A673 (cell line): ENCODE results near the gene SSB. TPM values are rescaled to one million over a fixed set of nuclear protein-coding genes. Genes with fewer than 3 reads are reported as not detected.

ENCODE experiments used
- BruUV-seq: library from RNA; stranded (reverse); fragments of 400-500 nt; replicated peaks from 2 replicates; lab custom pipeline; 2021; lab: Mats Ljungman, UMichigan
- CTCF ChIA-PET: fragments of 300-600 bp; sonication (Branson Sonifier 250); formaldehyde crosslinking; loops from one replicate; lab custom pipeline; 2022; ENCODE audit warnings: antibody characterized with exemption; lab: Charles Lee
- POLR2A ChIA-PET: fragments of 300-600 bp; sonication (Branson Sonifier 250); formaldehyde crosslinking; loops from one replicate; lab custom pipeline; 2022; ENCODE audit warnings: antibody characterized with exemption; ENCODE audit not compliant: low non-redundant PET; lab: Charles Lee
- DNase-seq: peaks from one replicate; pipeline ENCODE4 v3.0.0-alpha.2; 2015; ENCODE audit warnings: low spot score
- H3K27ac ChIP-seq: fragments of 200-600 bp; sonication (generic); 2 replicates; pipeline ENCODE4 v1.5.1; 2016; ENCODE audit warnings: mixed run types, low read depth, mild to moderate bottlenecking, mixed read lengths, antibody characterized with exemption, low read length; ENCODE audit not compliant: poor library complexity, severe bottlenecking
- H3K27me3 ChIP-seq: fragments of 200-600 bp; sonication (generic); replicated peaks from 2 replicates; pipeline ENCODE4 v1.6.1; 2017; ENCODE audit warnings: mixed run types, low read depth, mild to moderate bottlenecking, mixed read lengths, antibody characterized with exemption, low read length; ENCODE audit not compliant: insufficient read depth, poor library complexity
- H3K36me3 ChIP-seq: fragments of 200-600 bp; sonication (generic); 2 replicates; pipeline ENCODE4 v1.6.1; 2016; ENCODE audit warnings: mixed run types, mild to moderate bottlenecking, mixed read lengths, antibody characterized with exemption, low read length; ENCODE audit not compliant: insufficient read depth, poor library complexity, severe bottlenecking
- H3K4me1 ChIP-seq: fragments of 200-600 bp; sonication (generic); 2 replicates; pipeline ENCODE4 v1.6.1; 2017; ENCODE audit warnings: mixed run types, mild to moderate bottlenecking, mixed read lengths, antibody characterized with exemption, low read length; ENCODE audit not compliant: insufficient read depth, poor library complexity, severe bottlenecking
- H3K4me3 ChIP-seq: fragments of 200-600 bp; sonication (generic); 2 replicates; pipeline ENCODE4 v1.5.1; 2016; ENCODE audit warnings: low read depth, mixed run types, mild to moderate bottlenecking, mixed read lengths, low read length; ENCODE audit not compliant: poor library complexity, severe bottlenecking
- H3K9me3 ChIP-seq: fragments of 200-600 bp; sonication (generic); 2 replicates; pipeline ENCODE4 v1.6.1; 2016; ENCODE audit warnings: mixed run types, low read depth, mild to moderate bottlenecking, mixed read lengths, antibody characterized with exemption, low read length; ENCODE audit not compliant: poor library complexity, severe bottlenecking
- CTCF ChIP-seq: fragments of 300-800, 200-600 bp; sonication (generic); conservative IDR thresholded peaks from 2 replicates; pipeline ENCODE4 v1.5.1; 2017; ENCODE audit warnings: low read depth, mild to moderate bottlenecking, antibody characterized with exemption, low read length, moderate library complexity, mixed read lengths
- EZH2 ChIP-seq: fragments of 200-600 bp; sonication (generic); IDR thresholded peaks from 2 replicates; pipeline ENCODE4 v1.6.1; 2017; ENCODE audit warnings: borderline replicate concordance, low read depth, mild to moderate bottlenecking, mixed read lengths, antibody characterized with exemption, low read length; ENCODE audit not compliant: poor library complexity, severe bottlenecking
- intact Hi-C: fragments of 100-400 bp; cut with micrococcal nuclease; formaldehyde crosslinking; loops from one replicate; pipeline ENCODE4 v1.10.0; 2022; ENCODE audit not compliant: unreplicated experiment
- total RNA-seq: library from RNA; stranded (reverse); gene quantifications from 2 replicates; pipeline ENCODE4 v1.2.3, GENCODE V29; 2021

The SSB gene
- total RNA-seq, 1 experiment from 2014 or later, result 231 TPM

GRCh38 chr2:169828141-169828811 is 29.6 kb downstream of the SSB start:
- H3K9me3 ChIP-seq, result no peaks in the 10 kb centered on the region
- BruUV-seq, result no TSS peak
- CTCF ChIA-PET, result interaction anchor here (0.5 to 0.8 kb wide), 2 partner anchors 43 to 49 kb away, joined by 3 to 4 read pairs; no protein-coding TSS in a partner anchor
- H3K36me3 ChIP-seq, result no peaks in the 10 kb centered on the region
- DNase-seq, result peak; percentile 70
- H3K27me3 ChIP-seq, result no peaks in the 10 kb centered on the region
- peaks cover 15% of the 10 kb centered on the region for H3K4me1 ChIP-seq
- intact Hi-C loops, result loop anchor here (5.0 kb wide), 1 partner anchor 49 kb away; no protein-coding TSS in a partner anchor
- POLR2A ChIA-PET, result no interaction called here
- peak overlapping the region; percentile 73 for H3K27ac ChIP-seq
- peak overlapping the region; percentile 94 for H3K4me3 ChIP-seq
- TF ChIP-seq EZH2 (no peak), CTCF (no peak)

GRCh38 chr2:169834401-169834800 is 35.7 kb downstream of the SSB start:
- H3K4me3 ChIP-seq, result no peak overlapping the region
- no peaks in the 10 kb centered on the region for H3K4me1 ChIP-seq
- H3K36me3 ChIP-seq, result no peaks in the 10 kb centered on the region
- CTCF ChIA-PET, result no interaction called here
- no peaks in the 10 kb centered on the region for H3K27me3 ChIP-seq
- intact Hi-C loops, result no loop called here
- no peak for DNase-seq
- no peaks in the 10 kb centered on the region for H3K9me3 ChIP-seq
- no peak for TF ChIP-seq EZH2
- no peak for TF ChIP-seq CTCF
- H3K27ac ChIP-seq, result no peak overlapping the region
- no TSS peak for BruUV-seq
- POLR2A ChIA-PET, result no interaction called here

GRCh38 chr2:169838743-169839489 is 40.2 kb downstream of the SSB start:
- no TSS peak for BruUV-seq
- no peak for TF ChIP-seq EZH2
- TF ChIP-seq CTCF, result no peak
- intact Hi-C loops, result no loop called here
- Histone ChIP-seq H3K27ac (no peak overlapping the region), H3K4me1 (peaks cover 8% of the 10 kb centered on the region), H3K36me3 (no peaks in the 10 kb centered on the region), H3K9me3 (no peaks in the 10 kb centered on the region), H3K27me3 (no peaks in the 10 kb centered on the region), H3K4me3 (no peak overlapping the region)
- ChIA-PET POLR2A (no interaction called here), CTCF (no interaction called here)
- no peak for DNase-seq
